CD14-positive monocyte (primary cell): ENCODE measurements around the gene CLASP1. TPM values are rescaled to one million over a fixed set of nuclear protein-coding genes. Genes with fewer than 3 reads are reported as not detected.

Experiments used
- DNase-seq, 3 donors: peaks; one replicate each; pipeline ENCODE4 v3.0.0-alpha.2; 2011 to 2022
- H2AFZ ChIP-seq: 2 replicates; pipeline ENCODE4 v1.6.0; 2012; ENCODE audit warnings: mild to moderate bottlenecking, low read depth, low read length, inconsistent platforms; ENCODE audit not compliant: insufficient read depth, poor library complexity, severe bottlenecking
- H3K27ac ChIP-seq, 2 donors: 1 replicate in 1 of 2; 2 replicates in 1 of 2; pipeline ENCODE4 v1.5.1; 2012 to 2013; ENCODE audit warnings: low read length in 2 of 2, control low read depth in 1 of 2, inconsistent platforms in 1 of 2, low read depth in 1 of 2, mild to moderate bottlenecking in 1 of 2
- H3K27me3 ChIP-seq, 2 donors: one replicate each; pipeline versions ENCODE4 v1.6.0 to v1.6.1; 2011 to 2013; ENCODE audit warnings: low read length in 2 of 2; ENCODE audit not compliant: control insufficient read depth in 2 of 2, insufficient read depth in 2 of 2
- H3K36me3 ChIP-seq, 2 donors: replicated peaks in 1 of 2; 1 replicate in 1 of 2; 2 replicates in 1 of 2; pipeline versions ENCODE4 v1.5.1 to v1.6.1; 2012 to 2013; ENCODE audit warnings: low read length in 2 of 2, control low read depth in 1 of 2, inconsistent platforms in 1 of 2, mild to moderate bottlenecking in 1 of 2; ENCODE audit not compliant: insufficient read depth in 2 of 2, control insufficient read depth in 1 of 2
- H3K4me1 ChIP-seq, 2 donors: 1 replicate in 1 of 2; 2 replicates in 1 of 2; pipeline versions ENCODE4 v1.5.1 to v1.6.1; 2012 to 2013; ENCODE audit warnings: low read length in 2 of 2, control low read depth in 1 of 2, inconsistent platforms in 1 of 2, mild to moderate bottlenecking in 1 of 2, moderate library complexity in 1 of 2; ENCODE audit not compliant: insufficient read depth in 2 of 2, control insufficient read depth in 1 of 2
- H3K4me2 ChIP-seq: replicated peaks from 2 replicates; pipeline ENCODE3; 2012; ENCODE audit warnings: low read length, moderate library complexity, mild to moderate bottlenecking; ENCODE audit not compliant: poor library complexity, severe bottlenecking; ENCODE audit errors: extremely low read depth
- H3K4me3 ChIP-seq, 3 experiments: fragments of 200-600 bp in 1 of 3; sonication (generic) in 1 of 3; replicated peaks in 1 of 3; 1 replicate in 2 of 3; 2 replicates in 1 of 3; pipeline ENCODE4 v1.5.1; 2011 to 2013; ENCODE audit warnings: low read length in 3 of 3, mild to moderate bottlenecking in 3 of 3, control low read depth in 2 of 3, low read depth in 2 of 3, inconsistent platforms in 1 of 3, moderate library complexity in 1 of 3
- H3K79me2 ChIP-seq: 2 replicates; pipeline ENCODE4 v1.6.0; 2012; ENCODE audit warnings: mild to moderate bottlenecking, control low read depth, inconsistent platforms, low read length, moderate library complexity; ENCODE audit not compliant: insufficient read depth
- H3K9ac ChIP-seq: 2 replicates; pipeline ENCODE4 v1.6.0; 2017; ENCODE audit warnings: low read length, mild to moderate bottlenecking; ENCODE audit not compliant: insufficient read depth, poor library complexity, severe bottlenecking
- H3K9me3 ChIP-seq, 2 donors: replicated peaks in 1 of 2; 1 replicate in 1 of 2; 2 replicates in 1 of 2; pipeline versions ENCODE4 v1.5.1 to v1.6.1; 2012 to 2013; ENCODE audit warnings: low read length in 2 of 2, control low read depth in 1 of 2; ENCODE audit not compliant: control insufficient read depth in 1 of 2, insufficient read depth in 1 of 2
- H4K20me1 ChIP-seq: 2 replicates; pipeline ENCODE4 v1.6.0; 2012; ENCODE audit warnings: mild to moderate bottlenecking, low read length, control low read depth, moderate library complexity; ENCODE audit not compliant: insufficient read depth
- H3K27ac Mint-ChIP-seq, 7 donors: one replicate each; pipeline ENCODE4 v1.8.0; 2020; ENCODE audit warnings: mild to moderate bottlenecking in 7 of 7, mixed read lengths in 7 of 7, moderate library complexity in 6 of 7, inconsistent platforms in 2 of 7
- H3K27me3 Mint-ChIP-seq, 3 donors: one replicate each; pipeline ENCODE4 v1.8.0; 2021 to 2022; ENCODE audit warnings: low read depth in 3 of 3, mild to moderate bottlenecking in 3 of 3, mixed read lengths in 3 of 3, moderate library complexity in 3 of 3, inconsistent platforms in 1 of 3
- H3K36me3 Mint-ChIP-seq, 2 donors: one replicate each; pipeline ENCODE4 v1.8.0; 2020; ENCODE audit warnings: mixed read lengths in 2 of 2, inconsistent platforms in 1 of 2, mild to moderate bottlenecking in 1 of 2
- H3K4me1 Mint-ChIP-seq: one replicate; pipeline ENCODE4 v1.8.0; 2020; ENCODE audit warnings: mild to moderate bottlenecking, mixed read lengths
- H3K4me3 Mint-ChIP-seq, 2 donors: one replicate each; pipeline ENCODE4 v1.8.0; 2020; ENCODE audit warnings: mild to moderate bottlenecking in 2 of 2, mixed read lengths in 2 of 2, moderate library complexity in 1 of 2
- H3K9me3 Mint-ChIP-seq, 7 donors: one replicate each; pipeline ENCODE4 v1.8.0; 2020 to 2022; ENCODE audit warnings: mixed read lengths in 7 of 7, mild to moderate bottlenecking in 6 of 7, moderate library complexity in 6 of 7, inconsistent platforms in 2 of 7
- WGBS: methylation state at CpG from one replicate; pipeline ENCODE4 v1.1.5; 2013; ENCODE audit warnings: missing lambda C conversion rate; ENCODE audit not compliant: insufficient coverage; 5-methylcytosine and 5-hydroxymethylcytosine counted together
- intact Hi-C, 2 donors: fragments of 100-400 bp; cut with micrococcal nuclease; formaldehyde crosslinking; loops; one replicate each; pipeline versions ENCODE4 v1.15.0 to v1.15.1; 2023
- polyA plus RNA-seq, 3 donors: library from polyadenylated mRNA; depleted of rRNA in 1 of 3; unstranded in 2 of 3; stranded (reverse) in 1 of 3; fragments of 300-500 nt in 2 of 3; fragments of >200 nt in 1 of 3; fragmentation: Illumina TruSeq in 2 of 3; gene quantifications; 1 replicate in 2 of 3; 2 replicates in 1 of 3; pipeline ENCODE4 v1.2.3, GENCODE V29; 2012 to 2021
- TF ChIP-seq, protein P1 (sequence below): fragments of 200-600 bp; IDR thresholded peaks from one replicate; pipeline ENCODE4 v1.8.0; 2022; ENCODE audit warnings: antibody characterized with exemption, mild to moderate bottlenecking

Gene CLASP1
- polyA plus RNA-seq, 3 donors = 4.8 to 8.1 (median 7.6) TPM

DNA sequence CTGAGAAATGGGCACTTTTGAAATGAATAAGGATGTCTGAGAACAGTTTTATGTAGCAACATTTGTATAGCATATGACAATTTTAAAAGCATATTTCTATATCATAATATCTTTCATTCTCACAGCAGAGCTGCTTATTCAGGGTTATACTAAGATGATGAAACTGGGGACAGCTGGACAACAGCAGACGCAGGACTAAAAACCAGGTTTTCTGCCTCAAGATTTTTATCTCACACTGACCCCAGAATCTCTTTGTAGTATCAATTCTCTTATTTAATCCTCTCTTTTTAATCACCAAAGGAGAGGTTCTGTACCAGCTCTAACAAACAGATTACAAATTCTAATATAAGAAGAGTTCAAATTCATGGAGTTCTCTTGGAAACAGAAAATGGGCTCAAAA, 290.1 kb downstream of the CLASP1 start:
- Histone ChIP-seq H3K27ac (no peak overlapping the region), H3K79me2 (no peaks in the 10 kb centered on the region), H3K36me3 (peaks cover 59 to 99% of the 10 kb centered on the region in 2 donors), H3K4me2 (no peak overlapping the region), H3K4me1 (no peaks in the 10 kb centered on the region), H3K4me3 (no peak overlapping the region), H2AFZ (no peak overlapping the region), H3K9me3 (no peaks in the 10 kb centered on the region), H4K20me1 (no peaks in the 10 kb centered on the region), H3K27me3 (no peaks in the 10 kb centered on the region), H3K9ac (no peak overlapping the region)
- Mint-ChIP-seq H3K36me3 (peaks cover 66 to 72% of the 10 kb centered on the region in 2 donors), H3K9me3 (no peaks in the 10 kb centered on the region), H3K27me3 (no peaks in the 10 kb centered on the region), H3K27ac (no peak overlapping the region), H3K4me1 (no peaks in the 10 kb centered on the region), H3K4me3 (no peak overlapping the region)
- no peak for DNase-seq
- 80% methylated on average over 1 of the region's 1 CpG for WGBS
- TF ChIP-seq, protein P1, sequence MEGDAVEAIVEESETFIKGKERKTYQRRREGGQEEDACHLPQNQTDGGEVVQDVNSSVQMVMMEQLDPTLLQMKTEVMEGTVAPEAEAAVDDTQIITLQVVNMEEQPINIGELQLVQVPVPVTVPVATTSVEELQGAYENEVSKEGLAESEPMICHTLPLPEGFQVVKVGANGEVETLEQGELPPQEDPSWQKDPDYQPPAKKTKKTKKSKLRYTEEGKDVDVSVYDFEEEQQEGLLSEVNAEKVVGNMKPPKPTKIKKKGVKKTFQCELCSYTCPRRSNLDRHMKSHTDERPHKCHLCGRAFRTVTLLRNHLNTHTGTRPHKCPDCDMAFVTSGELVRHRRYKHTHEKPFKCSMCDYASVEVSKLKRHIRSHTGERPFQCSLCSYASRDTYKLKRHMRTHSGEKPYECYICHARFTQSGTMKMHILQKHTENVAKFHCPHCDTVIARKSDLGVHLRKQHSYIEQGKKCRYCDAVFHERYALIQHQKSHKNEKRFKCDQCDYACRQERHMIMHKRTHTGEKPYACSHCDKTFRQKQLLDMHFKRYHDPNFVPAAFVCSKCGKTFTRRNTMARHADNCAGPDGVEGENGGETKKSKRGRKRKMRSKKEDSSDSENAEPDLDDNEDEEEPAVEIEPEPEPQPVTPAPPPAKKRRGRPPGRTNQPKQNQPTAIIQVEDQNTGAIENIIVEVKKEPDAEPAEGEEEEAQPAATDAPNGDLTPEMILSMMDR = no peak
- intact Hi-C loops = loop anchor here (5.0 to 10.0 kb wide), 2 partner anchors 234 to 272 kb away; no protein-coding TSS in a partner anchor

DNA sequence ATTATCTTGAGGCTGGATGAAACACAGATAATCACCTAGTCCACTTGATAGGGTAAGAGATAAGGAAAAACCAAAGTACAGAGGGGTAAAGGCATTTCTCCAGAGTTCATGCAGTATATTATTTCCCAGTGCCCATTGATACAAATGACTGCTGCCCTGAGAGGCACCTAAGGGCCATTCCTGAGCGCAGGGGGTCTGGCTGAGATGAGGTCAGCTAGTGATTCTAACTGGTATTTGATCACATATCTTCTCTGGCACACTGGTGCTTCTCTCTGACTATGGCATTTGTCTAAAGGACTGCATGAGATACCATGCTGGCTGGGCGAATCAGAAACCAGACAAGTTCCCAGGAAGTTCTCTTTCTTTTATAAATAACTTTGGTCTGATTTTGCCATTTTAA, 291.0 kb downstream of the CLASP1 start:
- Mint-ChIP-seq H3K9me3 (peaks cover 0 to 1% (median 0%) of the 10 kb centered on the region in 7 donors), H3K36me3 (peaks cover 67 to 73% of the 10 kb centered on the region in 2 donors), H3K27me3 (peaks cover 0 to 2% (median 0%) of the 10 kb centered on the region in 3 donors), H3K27ac (no peak overlapping the region), H3K4me3 (no peak overlapping the region), H3K4me1 (no peaks in the 10 kb centered on the region)
- Histone ChIP-seq H4K20me1 (no peaks in the 10 kb centered on the region), H3K27me3 (no peaks in the 10 kb centered on the region), H3K4me2 (no peak overlapping the region), H3K9me3 (no peaks in the 10 kb centered on the region), H3K9ac (no peak overlapping the region), H3K36me3 (peaks cover 59 to 99% of the 10 kb centered on the region in 2 donors), H3K27ac (no peak overlapping the region), H3K4me3 (no peak overlapping the region), H3K79me2 (no peaks in the 10 kb centered on the region), H3K4me1 (no peaks in the 10 kb centered on the region), H2AFZ (no peak overlapping the region)
- intact Hi-C loops = loop anchor here (5.0 to 10.0 kb wide), 2 partner anchors 233 to 271 kb away; no protein-coding TSS in a partner anchor
- TF ChIP-seq, protein P1 = no peak
- WGBS = 100% methylated on average over 1 of the region's 2 CpGs
- DNase-seq = no peak
